RWPE2 (cell line): ENCODE data around the gene IPCEF1.
"Not testable (repeated sequence)": the region's sequence is repeated elsewhere in the genome, so short reads cannot be mapped to it uniquely, and the experiment has no call there.

ENCODE experiments used
- ATAC-seq: fragments of 200-7000 bp; cut with Tn5 transposase; 3 replicates; pipeline ENCODE4 v1.9.1; 2021; ENCODE audit warnings: low read depth
- DNase-seq: peaks from one replicate; pipeline ENCODE4 v3.0.0-alpha.2; 2020; ENCODE audit warnings: low spot score
- H3K27ac ChIP-seq: fragments of 450-650 bp; 2 replicates; pipeline ENCODE4 v1.5.1; 2017; ENCODE audit warnings: mild to moderate bottlenecking; ENCODE audit not compliant: poor library complexity, severe bottlenecking
- H3K27me3 ChIP-seq: fragments of 250-450 bp; sonication (Bioruptor Pico); 2 replicates; pipeline ENCODE4 v1.5.1; 2021; ENCODE audit warnings: mild to moderate bottlenecking, moderate library complexity; ENCODE audit not compliant: insufficient read depth, poor library complexity, severe bottlenecking
- H3K36me3 ChIP-seq: fragments of 250-450 bp; sonication (Bioruptor Pico); 2 replicates; pipeline ENCODE4 v1.5.1; 2020; ENCODE audit warnings: low read depth, mild to moderate bottlenecking, moderate library complexity
- H3K4me1 ChIP-seq: fragments of 250-450 bp; sonication (Bioruptor Pico); 2 replicates; pipeline ENCODE4 v1.5.1; 2021; ENCODE audit warnings: mild to moderate bottlenecking, moderate library complexity; ENCODE audit not compliant: insufficient read depth, poor library complexity, severe bottlenecking
- H3K4me3 ChIP-seq: fragments of 250-450 bp; sonication (Bioruptor Pico); 2 replicates; pipeline ENCODE4 v1.5.1; 2021; ENCODE audit warnings: mild to moderate bottlenecking, moderate library complexity; ENCODE audit not compliant: severe bottlenecking
- H3K9me3 ChIP-seq: fragments of 250-450 bp; sonication (Bioruptor Pico); 2 replicates; pipeline ENCODE4 v1.5.1; 2021; ENCODE audit warnings: mild to moderate bottlenecking, moderate library complexity; ENCODE audit not compliant: severe bottlenecking
- TF ChIP-seq, protein P1 (sequence below): fragments of 450-650 bp; IDR thresholded peaks from one replicate; pipeline ENCODE4 v1.5.1; 2017; ENCODE audit warnings: mild to moderate bottlenecking, moderate library complexity; ENCODE audit not compliant: poor library complexity, severe bottlenecking

Gene IPCEF1

DNA sequence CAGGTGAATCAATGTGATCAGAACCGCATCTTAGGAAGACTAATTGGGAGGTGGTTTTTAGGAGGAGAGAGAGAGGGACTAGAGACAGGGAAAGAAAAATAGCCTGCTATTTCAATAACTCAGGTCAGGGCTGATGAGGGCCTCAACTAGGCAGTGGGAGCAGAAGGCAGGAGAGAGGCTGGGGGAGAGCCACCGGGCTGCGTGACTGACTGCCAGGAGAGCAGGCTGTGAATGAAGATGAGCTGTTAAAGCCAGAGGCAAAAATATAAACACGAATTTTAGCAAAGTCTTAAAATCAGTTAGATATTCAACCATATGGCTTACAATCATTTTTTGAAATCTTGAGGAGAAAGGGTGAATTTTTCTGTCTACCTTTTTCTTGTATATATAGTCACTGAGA lies 149.6 kb downstream of the IPCEF1 start:
- Histone ChIP-seq H3K4me3 (no peak overlapping the region), H3K27ac (no peak overlapping the region), H3K27me3 (no peaks in the 10 kb centered on the region), H3K36me3 (no peaks in the 10 kb centered on the region), H3K9me3 (no peaks in the 10 kb centered on the region), H3K4me1 (no peaks in the 10 kb centered on the region)
- DNase-seq (no peak), ATAC-seq (no peak)
- TF ChIP-seq, protein P1, sequence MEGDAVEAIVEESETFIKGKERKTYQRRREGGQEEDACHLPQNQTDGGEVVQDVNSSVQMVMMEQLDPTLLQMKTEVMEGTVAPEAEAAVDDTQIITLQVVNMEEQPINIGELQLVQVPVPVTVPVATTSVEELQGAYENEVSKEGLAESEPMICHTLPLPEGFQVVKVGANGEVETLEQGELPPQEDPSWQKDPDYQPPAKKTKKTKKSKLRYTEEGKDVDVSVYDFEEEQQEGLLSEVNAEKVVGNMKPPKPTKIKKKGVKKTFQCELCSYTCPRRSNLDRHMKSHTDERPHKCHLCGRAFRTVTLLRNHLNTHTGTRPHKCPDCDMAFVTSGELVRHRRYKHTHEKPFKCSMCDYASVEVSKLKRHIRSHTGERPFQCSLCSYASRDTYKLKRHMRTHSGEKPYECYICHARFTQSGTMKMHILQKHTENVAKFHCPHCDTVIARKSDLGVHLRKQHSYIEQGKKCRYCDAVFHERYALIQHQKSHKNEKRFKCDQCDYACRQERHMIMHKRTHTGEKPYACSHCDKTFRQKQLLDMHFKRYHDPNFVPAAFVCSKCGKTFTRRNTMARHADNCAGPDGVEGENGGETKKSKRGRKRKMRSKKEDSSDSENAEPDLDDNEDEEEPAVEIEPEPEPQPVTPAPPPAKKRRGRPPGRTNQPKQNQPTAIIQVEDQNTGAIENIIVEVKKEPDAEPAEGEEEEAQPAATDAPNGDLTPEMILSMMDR, result no peak

GRCh38 chr6:154206141-154206540 lies 150.5 kb downstream of the IPCEF1 start:
- TF ChIP-seq, protein P1, result no peak
- no peaks in the 10 kb centered on the region for H3K4me1 ChIP-seq
- DNase-seq (no peak), ATAC-seq (no peak)
- no peak overlapping the region for H3K4me3 ChIP-seq
- no peaks in the 10 kb centered on the region for H3K9me3 ChIP-seq
- H3K27me3 ChIP-seq, result no peaks in the 10 kb centered on the region
- H3K27ac ChIP-seq, result no peak overlapping the region
- H3K36me3 ChIP-seq, result no peaks in the 10 kb centered on the region

- H3K27ac ChIP-seq, result no peak overlapping the region
- TF ChIP-seq, protein P1, result no peak
- no peaks in the 10 kb centered on the region for H3K9me3 ChIP-seq
- H3K27me3 ChIP-seq, result no peaks in the 10 kb centered on the region
- H3K36me3 ChIP-seq, result no peaks in the 10 kb centered on the region
- ATAC-seq (no peak), DNase-seq (no peak)
- no peak overlapping the region for H3K4me3 ChIP-seq
- no peaks in the 10 kb centered on the region for H3K4me1 ChIP-seq
These were observed 153.6 kb downstream of the IPCEF1 start for GRCh38 chr6:154202958-154203357.

- peaks cover 1% of the 10 kb centered on the region for H3K4me1 ChIP-seq
- H3K4me3 ChIP-seq, result no peak overlapping the region
- ATAC-seq (no peak), DNase-seq (no peak)
- H3K27me3 ChIP-seq, result no peaks in the 10 kb centered on the region
- H3K36me3 ChIP-seq, result no peaks in the 10 kb centered on the region
- H3K27ac ChIP-seq, result no peak overlapping the region
- TF ChIP-seq, protein P1, result no peak
- no peaks in the 10 kb centered on the region for H3K9me3 ChIP-seq
These were observed 154.3 kb downstream of the IPCEF1 start for GRCh38 chr6:154202339-154202738.

DNA sequence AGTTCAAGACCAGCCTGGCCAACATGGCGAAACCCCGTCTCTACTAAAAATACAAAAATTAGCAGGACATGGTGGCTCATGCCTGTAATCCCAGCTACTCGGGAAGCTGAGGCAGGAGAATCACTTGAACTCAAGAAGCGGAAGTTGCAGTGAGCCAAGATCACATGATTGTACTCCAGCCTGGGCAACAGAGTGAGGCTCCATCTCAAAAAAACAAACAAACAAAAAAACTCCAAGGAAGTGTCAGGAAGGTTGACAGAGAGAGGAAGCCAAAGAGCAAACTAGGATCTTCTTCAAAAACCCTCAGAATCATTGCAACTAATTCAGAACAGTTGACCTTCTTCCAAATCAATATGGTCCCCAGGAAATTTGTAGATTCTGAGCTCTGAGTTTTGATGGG lies 154.9 kb downstream of the IPCEF1 start:
- not testable (repeated sequence) for H3K9me3 ChIP-seq, ATAC-seq, H3K4me3 ChIP-seq, H3K27ac ChIP-seq, H3K4me1 ChIP-seq, H3K36me3 ChIP-seq, H3K27me3 ChIP-seq, DNase-seq
